Duodenal mucosa (tissue), 2 donors: ENCODE data around the gene CYP4F8.
"Not testable (repeated sequence)": the region's sequence is repeated elsewhere in the genome, so short reads cannot be mapped to it uniquely, and the experiment has no call there.

Experiments
- H3K27ac ChIP-seq: one replicate; pipeline ENCODE4 v1.7.0; 2013; ENCODE audit warnings: low read depth, low read length
- H3K27me3 ChIP-seq, 2 donors: one replicate each; pipeline ENCODE4 v1.7.0; 2013; ENCODE audit warnings: low read length in 2 of 2, control low read depth in 1 of 2; ENCODE audit not compliant: insufficient read depth in 2 of 2, control insufficient read depth in 1 of 2
- H3K36me3 ChIP-seq, 2 donors: one replicate each; pipeline ENCODE4 v1.7.0; 2013; ENCODE audit warnings: low read length in 2 of 2, control low read depth in 1 of 2; ENCODE audit not compliant: insufficient read depth in 2 of 2, control insufficient read depth in 1 of 2
- H3K4me1 ChIP-seq, 2 donors: one replicate each; pipeline ENCODE4 v1.7.0; 2013; ENCODE audit warnings: low read length in 2 of 2, control low read depth in 1 of 2; ENCODE audit not compliant: insufficient read depth in 2 of 2, control insufficient read depth in 1 of 2
- H3K4me3 ChIP-seq, 2 donors: one replicate each; pipeline ENCODE4 v1.7.0; 2013; ENCODE audit warnings: low read length in 2 of 2, low read depth in 1 of 2
- H3K9ac ChIP-seq, 2 donors: one replicate each; pipeline ENCODE4 v1.7.0; 2013; ENCODE audit warnings: low read length in 2 of 2, low read depth in 1 of 2
- H3K9me3 ChIP-seq, 2 donors: one replicate each; pipeline ENCODE4 v1.7.0; 2013; ENCODE audit warnings: low read length in 2 of 2, control low read depth in 1 of 2; ENCODE audit not compliant: control insufficient read depth in 1 of 2

CYP4F8 gene

GRCh38 chr19:15679865-15680264, 64.8 kb downstream of the CYP4F8 start:
- H3K4me3 ChIP-seq, H3K9me3 ChIP-seq, H3K9ac ChIP-seq, H3K27me3 ChIP-seq, H3K27ac ChIP-seq: not testable (repeated sequence)
- H3K4me1 ChIP-seq, result peaks cover 23% of the 10 kb centered on the region in 2 donors
- H3K36me3 ChIP-seq, result peaks cover 24 to 69% of the 10 kb centered on the region in 2 donors
